ENCODE data around the gene ARHGDIB. TPM values are rescaled to one million over a fixed set of nuclear protein-coding genes. Genes with fewer than 3 reads are reported as not detected.

Gene ARHGDIB
- total RNA-seq, 1 experiment from 2014 or later, result 17.7 TPM

DNA sequence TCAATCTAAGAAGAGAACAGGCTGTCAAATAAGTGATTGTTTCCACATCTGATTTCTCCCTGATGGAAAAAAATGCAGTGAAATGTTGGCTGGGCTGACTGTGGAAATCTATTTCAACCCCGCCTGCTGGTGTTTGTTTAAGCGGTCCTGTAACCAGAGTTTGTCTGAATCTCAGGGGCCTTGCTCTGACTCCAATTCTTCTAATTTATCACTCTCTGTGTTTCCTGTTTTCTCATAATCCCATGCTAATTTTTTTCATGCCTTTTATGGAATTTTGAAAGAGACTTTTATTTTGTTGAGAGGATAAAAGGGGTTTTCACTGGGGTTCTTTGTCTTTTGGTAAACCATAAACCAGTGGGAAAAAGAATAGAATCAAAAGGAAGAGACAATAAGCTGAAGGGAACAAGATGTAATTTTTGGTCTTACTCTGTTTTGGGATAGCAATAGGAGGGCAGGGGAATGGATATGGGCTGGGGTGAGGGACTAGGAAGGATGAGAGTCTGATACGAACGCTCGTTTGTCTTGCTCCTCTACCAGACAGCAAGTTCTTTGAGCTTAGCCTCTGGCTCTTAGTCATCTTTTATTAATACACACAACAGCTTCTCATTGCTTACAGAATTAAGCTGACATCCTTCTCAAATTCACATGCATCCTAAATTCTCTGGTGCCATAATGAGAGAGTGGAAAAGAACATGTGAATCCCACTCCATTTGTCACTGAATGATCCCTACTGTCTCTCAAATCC lies 67.7 kb downstream of the ARHGDIB start:
- no peak for DNase-seq (ENCODE audit: low read depth)

DNA sequence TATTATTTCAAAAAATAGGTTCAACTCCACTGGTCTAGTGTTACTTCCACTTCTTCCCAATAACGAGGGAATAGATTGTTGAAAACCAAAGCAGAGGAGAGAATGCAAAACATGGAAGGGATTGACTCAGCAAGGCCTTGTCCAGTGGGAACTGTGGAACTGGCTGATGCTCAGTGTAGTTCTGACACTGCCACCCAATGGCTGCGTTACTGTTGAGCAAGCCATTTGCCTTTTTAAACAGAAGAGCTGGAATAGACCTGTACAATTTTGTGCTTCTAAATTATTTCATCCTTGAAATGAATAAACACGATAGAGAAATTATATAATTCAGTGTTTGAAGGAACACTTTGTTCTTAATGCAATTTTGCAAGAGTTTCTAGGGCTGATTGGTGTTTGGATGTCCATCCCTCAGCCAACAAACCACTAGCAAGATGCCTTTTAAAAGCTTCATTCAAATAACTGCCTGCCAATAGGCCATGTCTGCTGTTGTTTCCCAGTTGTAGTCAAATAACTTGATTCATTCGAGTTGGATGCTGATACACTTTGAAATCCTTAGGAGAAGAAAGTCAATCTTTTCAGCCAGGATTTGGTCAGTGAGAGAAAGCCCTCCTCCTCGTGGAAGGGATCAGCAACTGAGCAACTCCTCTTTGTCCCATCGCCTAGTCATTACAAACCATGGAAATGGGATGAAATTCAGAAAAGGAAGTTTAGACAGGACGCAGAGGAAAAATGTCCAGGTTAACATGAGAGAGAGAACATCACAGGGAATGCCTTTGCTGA lies 68.5 kb downstream of the ARHGDIB start:
- DNase-seq (ENCODE audit: low read depth), result peak; percentile 46

Other genes with a start within 250 kb of the ARHGDIB start
- gene WBP11, start 158.1 kb downstream of the ARHGDIB start, total RNA-seq (2014; rRNA removed; shearing (Covaris generic)), result 22.1 and 27.4 TPM in 2 replicates
- gene C12orf60, start 157.9 kb downstream of the ARHGDIB start, total RNA-seq (2014; rRNA removed; shearing (Covaris generic)), result 0.69 and 2.0 TPM in 2 replicates
- gene SMCO3, start 147.4 kb downstream of the ARHGDIB start, total RNA-seq (2014; rRNA removed; shearing (Covaris generic)), result not detected in 2 replicates
- gene ART4, start 118.1 kb downstream of the ARHGDIB start, total RNA-seq (2014; rRNA removed; shearing (Covaris generic)), result not detected in 2 replicates
- gene MGP, start 75.7 kb downstream of the ARHGDIB start, total RNA-seq (2014; rRNA removed; shearing (Covaris generic)), result 12.6 and 15.5 TPM in 2 replicates
- gene ERP27, start 23.1 kb downstream of the ARHGDIB start, total RNA-seq (2014; rRNA removed; shearing (Covaris generic)), result not detected in 2 replicates
- not detected in 2 replicates for gene PDE6H, start 11.4 kb upstream of the ARHGDIB start, total RNA-seq (2014; rRNA removed; shearing (Covaris generic))